HG03442 (cell line): ENCODE data around the gene TACR2.
A peak's percentile ranks its signal among the peaks of the same experiment; 100 is the strongest.

Source experiments
- ATAC-seq: cut with Tn5 transposase; IDR thresholded peaks from one replicate; pipeline ENCODE4 v1.9.1; 2021; ENCODE audit warnings: mild to moderate bottlenecking, moderate library complexity; ENCODE audit not compliant: unreplicated experiment

Gene TACR2

DNA sequence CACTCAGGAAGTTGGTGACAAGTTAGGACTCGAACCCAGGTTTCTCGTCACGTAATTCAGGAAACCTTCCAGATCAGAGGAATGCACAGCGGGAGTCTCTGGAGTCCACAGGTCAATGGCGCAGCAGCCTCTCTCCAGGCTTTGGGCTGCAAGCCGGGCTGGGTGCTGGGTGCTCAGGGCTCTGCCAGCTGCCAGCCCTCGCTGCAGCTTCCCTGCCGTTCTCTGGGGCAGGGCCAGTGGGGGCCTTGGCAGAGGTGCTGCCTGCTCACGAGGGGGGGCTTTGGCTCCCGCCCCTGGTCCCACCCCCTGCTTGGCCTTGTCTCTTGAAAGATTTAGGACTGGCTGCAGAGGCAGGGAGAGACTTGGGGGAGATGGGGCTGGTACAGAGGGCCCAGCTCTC lies at the start of gene TACR2:
TACR2 (minus strand) TSS at position 224 of the 400 bp plus-strand sequence. CDS start 595 bp downstream, outside the sequence.
- no peak for ATAC-seq

DNA sequence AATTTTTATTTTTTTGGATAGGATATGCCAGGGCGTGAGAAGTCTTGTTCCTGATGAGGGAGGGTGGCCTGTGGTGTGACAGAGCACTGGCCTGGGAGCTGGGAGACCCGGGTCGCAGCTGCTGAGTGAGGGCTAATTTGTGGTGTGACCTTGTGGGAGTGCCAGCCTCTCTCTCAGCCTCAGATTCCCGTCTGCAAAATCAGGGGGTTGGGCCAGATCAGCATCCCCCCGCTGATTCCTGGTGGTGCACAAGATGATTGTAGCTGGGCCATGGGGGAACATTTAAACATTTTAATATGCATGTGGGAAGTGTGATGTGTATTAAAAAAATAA lies 49.4 kb upstream of the TACR2 start:
- ATAC-seq, result no peak

- ATAC-seq, result no peak
Measured at GRCh38 chr10:69465457-69466157, 48.9 kb upstream of the TACR2 start.

GRCh38 chr10:69464801-69465401 lies 48.2 kb upstream of the TACR2 start:
- peak; percentile 47 for ATAC-seq

DNA sequence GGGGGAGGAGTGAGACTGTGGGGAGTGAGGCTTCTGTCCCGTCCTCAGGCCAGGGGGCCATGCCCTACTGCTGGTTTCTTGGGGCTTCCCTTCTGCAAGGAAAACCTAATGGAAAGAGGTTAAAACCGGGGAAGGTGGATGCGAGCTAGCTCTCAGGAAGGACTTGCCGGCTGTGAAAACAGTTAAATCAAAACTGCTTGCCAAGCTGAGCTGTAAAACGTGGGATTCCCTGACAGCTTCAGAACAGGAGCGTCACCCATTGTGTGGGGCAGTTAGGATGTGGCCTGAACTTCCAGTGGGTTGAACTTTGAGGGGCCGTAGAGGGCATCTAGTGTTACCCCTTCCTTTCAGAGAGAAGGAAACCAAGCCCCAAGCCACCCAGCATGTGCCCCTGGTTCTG lies 47.7 kb upstream of the TACR2 start:
- ATAC-seq, result no peak

DNA sequence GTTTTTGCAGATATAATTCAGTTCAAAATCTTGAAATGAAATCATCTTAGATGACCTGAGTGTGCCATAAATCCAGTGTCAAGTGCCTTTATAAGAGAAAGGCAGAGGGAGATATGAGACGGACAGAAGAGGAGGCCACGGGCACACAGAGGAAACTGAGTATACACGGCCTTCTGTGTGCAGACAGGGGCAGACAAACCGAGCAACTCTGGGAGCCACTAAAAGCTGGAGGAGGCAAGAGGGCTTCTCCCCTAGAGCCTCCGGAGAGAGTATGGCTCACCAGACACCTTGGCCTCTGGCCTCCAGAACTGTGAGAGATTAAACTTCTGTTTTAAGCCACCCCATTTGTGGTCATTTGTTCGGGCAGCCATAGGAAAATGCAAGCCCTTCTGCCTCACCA lies 47.2 kb upstream of the TACR2 start:
- ATAC-seq, result no peak

DNA sequence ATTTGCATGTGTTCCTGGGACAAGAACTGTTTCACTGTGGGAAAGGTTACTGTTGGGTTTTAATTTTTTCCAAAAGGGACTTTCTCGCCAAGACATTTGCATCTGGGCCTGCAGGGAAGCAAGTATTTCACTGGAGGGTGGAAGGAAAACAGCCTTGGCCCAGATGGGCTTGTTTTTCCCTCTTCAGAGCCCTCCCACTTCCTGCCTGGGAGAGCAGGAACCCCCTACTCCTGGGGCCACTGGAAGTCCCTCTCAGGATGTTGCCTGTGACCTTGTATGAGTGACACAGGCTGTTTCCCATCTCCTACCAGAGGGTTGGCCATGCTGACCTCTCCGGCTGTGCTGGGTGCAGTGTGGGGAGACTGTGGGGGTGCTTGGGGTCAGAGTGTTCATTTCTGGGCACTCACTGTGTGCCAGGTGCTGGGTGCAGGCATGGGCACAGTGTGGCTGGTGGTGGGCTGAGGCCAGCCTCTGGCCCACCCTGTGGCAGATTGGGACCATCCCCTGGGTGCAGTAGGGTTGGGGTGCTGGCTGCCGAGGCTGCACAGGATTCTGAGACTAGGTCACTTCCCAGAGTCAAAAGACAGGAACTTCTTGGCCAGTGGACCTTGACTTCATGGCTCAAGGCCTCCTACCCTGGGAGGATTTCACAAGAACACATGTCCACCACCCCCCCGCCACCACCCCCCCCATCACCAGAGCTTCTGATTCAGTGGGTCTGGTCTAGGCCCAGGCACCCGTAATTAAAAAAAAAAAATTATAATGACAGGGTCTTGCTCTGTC lies 44.7 kb upstream of the TACR2 start:
- no peak for ATAC-seq

- ATAC-seq, result no peak
Measured at GRCh38 chr10:69460576-69461242, 44.0 kb upstream of the TACR2 start.

GRCh38 chr10:69459893-69460575 lies 43.3 kb upstream of the TACR2 start:
- no peak for ATAC-seq

DNA sequence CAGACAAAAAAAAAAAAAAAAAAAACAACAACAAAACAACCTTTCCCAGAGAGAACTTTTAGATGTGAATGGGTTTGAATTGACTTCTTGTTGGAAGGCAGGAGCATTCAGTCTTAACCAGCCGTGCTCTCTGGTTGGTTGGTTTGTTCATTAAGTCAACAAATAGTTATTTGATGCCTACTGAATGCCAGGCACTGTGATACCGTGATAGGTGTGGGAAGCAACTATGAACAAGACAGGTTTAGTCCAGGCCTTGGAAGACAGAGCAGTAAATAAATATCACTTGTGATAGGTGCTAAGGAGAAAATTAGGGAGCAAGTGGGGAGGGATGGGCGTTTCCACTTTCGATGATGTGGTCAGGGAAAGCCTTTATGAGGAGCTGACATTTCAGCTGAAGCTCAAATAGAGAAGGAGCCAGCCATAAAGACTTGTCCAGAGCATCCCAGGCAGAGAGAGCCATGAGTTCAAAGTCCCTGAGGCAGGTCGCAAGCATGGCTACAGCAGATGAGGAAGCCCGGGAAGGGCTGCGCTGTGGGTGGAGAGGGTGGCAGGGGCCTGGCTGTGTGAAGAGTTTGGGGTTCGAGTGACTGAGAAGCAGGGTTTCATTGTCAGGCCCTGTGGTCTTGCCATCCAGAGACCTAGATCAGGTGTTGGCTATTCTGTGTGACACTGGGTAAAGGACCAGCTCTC lies 42.5 kb upstream of the TACR2 start:
- ATAC-seq, result no peak

- ATAC-seq, result no peak
Measured at GRCh38 chr10:69458430-69459100, 41.8 kb upstream of the TACR2 start.

- ATAC-seq, result no peak
Measured at GRCh38 chr10:69457771-69458237, 41.1 kb upstream of the TACR2 start.

GRCh38 chr10:69456880-69457693 lies 40.4 kb upstream of the TACR2 start:
- no peak for ATAC-seq

GRCh38 chr10:69455006-69455763 lies 38.5 kb upstream of the TACR2 start:
- ATAC-seq, result no peak

DNA sequence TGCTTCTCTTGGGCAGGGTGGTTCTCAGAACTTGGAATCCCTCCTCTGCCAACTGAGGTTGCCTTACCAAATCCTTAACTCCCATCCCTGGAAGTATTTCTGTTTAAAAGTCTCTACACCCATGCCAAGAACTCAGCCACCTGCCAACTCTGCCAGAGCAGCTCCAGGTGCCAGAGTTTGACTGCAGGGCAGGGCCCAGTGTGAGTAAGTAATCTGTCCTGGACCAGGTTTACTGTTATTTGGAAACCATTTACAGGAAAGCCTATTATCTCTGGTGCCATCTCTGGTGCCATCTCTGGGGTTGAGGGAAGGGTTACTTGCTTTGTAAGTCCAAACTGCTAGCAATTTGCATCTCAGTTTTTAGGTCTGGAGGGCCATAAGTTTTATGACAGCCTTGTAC lies 37.1 kb upstream of the TACR2 start:
- no peak for ATAC-seq

- no peak for ATAC-seq
Measured at GRCh38 chr10:69452676-69453415, 36.1 kb upstream of the TACR2 start.

- ATAC-seq, result peak; percentile 9
Measured at GRCh38 chr10:69451784-69452251, 35.1 kb upstream of the TACR2 start.
